CD4-positive, alpha-beta T cell treated with Interleukin-15 for 4 hours (primary cell): ENCODE measurements around the gene SERGEF.
"Not testable (repeated sequence)": the region's sequence is repeated elsewhere in the genome, so short reads cannot be mapped to it uniquely, and the experiment has no call there.

ENCODE experiments used
- DNase-seq: peaks from one replicate; pipeline ENCODE4 v3.0.0-alpha.2; 2020; ENCODE audit warnings: low spot score

SERGEF gene

DNA sequence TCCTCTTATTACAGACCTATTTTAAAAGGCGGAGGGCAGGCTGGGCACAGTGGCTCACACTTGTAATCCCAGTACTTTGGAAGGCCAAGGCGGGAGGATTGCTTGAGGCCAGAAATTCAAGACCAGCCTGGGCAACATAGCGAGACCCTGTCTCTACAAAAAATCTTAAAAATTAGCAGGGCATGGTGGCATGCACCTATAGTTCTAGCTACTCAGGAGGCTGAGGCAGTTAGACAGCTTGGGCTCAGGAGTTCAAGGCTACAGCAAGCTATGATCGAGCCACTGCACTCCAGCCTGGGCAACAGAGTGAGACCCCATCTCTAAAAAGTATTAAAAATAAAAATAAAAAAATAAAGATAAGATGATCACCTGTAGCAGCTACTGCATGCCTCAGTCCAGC lies 12.7 kb downstream of the SERGEF start:
- not testable (repeated sequence) for DNase-seq

DNA sequence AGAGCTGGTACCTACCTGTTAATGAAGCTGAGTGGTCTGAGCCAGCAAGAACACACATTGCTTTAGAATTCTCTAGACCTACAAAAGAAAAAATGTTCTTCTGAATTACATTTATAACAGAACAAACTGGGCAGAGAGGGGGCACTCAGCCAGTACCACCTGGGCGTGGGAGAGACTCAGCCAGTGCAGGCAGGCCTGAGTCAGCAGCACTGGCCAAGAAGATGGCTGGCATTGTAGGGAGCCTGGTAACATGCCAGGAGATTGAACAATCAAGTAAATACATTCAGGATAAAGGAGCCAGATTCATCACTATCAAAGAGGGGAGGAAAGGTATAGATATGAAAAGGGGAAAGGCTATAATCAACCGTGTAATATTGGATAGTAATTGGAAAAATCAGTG lies 19.9 kb downstream of the SERGEF start:
- DNase-seq = no peak

DNA sequence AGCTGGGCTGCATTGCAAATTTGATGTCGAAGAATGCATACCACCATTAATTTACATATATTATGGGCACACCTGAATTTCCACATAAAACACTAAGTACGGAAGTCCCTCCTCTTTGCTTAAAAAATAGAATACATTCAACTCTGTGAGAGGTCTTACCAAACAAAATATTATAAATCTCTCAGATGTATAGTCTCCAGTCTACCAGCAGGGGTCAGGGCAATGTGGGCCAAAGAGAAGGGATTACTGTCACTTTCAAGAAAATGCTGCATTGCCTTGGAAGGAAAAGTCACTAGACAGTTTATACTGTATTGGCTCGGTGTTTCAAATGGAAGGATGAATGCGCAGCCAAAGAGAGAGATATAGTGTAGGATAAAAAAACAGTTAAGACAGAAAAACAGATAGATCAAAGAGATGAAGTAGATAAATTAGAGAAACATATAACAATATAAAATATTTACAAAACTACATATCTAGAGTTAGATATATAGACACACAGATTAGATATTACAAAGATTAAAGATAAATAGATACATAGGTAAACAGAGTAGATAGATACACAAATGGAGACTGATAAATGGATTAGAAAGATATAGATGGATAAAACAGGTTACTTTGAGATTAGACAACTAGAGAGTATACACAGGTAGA lies 20.9 kb downstream of the SERGEF start:
- peak; percentile 62 for DNase-seq

DNA sequence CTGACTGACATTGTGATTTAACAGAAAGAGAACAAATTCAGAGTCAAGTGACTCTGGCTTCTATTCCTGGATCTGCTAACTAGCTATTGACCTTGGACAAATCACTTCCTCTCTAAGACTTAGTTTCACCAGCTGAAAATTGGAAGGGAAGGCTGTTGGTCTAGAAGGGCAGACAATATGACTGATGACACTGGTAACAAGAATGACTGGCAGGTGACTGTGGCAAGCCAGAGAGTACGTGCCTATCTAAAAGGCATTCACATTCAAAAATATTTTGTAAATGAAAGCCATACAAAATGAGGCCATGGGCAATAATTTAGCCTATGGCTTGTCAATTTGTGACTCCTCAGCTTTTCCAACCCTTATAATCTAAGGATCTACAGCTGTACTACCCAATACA lies 23.5 kb downstream of the SERGEF start:
- no peak for DNase-seq

DNA sequence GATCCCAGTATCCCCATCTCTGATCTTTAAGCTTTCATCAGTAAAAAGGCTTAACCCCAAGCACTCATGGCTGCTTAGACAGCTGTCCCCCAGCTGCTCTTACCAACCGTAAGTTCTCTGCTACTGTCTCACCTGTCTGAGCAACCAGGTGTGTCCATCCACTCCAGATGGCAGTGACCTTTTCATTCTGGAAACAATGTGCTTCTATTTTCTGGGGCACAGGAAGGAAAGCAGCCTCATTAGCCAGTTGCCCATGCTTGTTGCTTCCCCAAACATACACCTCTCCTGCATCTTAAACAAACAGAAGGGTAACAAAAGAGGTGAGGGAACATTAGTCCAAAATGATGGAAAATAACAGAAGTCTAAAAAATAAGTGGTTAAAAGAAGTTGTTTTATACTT lies 24.4 kb downstream of the SERGEF start:
- no peak for DNase-seq

DNA sequence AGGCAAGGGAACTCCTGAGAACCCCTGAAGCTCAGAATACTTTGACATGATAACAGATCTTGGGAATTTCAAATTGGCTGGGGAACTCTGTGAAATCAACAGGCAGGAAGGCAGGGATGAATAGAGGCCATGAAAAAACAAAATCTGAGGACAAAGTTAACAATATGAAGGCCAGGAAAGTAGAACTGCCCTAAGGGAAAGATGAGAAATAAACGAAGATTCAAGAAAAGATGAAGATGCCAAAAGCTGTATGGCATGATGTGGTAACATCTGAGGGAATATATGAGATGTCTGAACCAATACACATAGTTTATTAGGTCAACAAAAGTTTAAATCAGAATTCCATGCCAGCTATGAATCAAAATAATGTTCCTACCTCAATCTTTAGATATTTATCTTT lies 25.0 kb downstream of the SERGEF start:
- DNase-seq = no peak

DNA sequence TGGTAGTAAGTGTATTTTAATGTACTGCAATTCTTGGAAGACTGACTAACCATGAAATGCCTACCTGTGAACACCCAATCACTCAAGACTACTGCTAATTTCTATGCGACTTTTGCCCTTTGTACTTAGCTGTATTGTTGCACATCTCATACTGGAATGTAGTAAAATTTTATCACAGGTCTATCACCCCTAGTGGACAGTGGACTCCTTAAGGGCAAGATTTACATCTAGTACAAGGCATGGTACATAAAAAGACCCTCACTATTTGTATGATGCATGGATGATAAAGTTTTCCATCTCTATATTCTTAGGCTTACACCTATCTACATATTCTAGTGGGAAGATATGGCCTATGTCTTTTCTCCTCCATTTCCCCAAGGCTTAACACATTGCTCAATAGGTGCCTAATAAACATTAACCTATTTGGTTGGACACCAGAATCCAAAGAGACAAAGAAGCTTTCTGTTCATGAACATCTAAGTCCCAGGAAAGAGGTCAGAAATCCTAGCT lies 26.1 kb downstream of the SERGEF start:
- DNase-seq = no peak

DNA sequence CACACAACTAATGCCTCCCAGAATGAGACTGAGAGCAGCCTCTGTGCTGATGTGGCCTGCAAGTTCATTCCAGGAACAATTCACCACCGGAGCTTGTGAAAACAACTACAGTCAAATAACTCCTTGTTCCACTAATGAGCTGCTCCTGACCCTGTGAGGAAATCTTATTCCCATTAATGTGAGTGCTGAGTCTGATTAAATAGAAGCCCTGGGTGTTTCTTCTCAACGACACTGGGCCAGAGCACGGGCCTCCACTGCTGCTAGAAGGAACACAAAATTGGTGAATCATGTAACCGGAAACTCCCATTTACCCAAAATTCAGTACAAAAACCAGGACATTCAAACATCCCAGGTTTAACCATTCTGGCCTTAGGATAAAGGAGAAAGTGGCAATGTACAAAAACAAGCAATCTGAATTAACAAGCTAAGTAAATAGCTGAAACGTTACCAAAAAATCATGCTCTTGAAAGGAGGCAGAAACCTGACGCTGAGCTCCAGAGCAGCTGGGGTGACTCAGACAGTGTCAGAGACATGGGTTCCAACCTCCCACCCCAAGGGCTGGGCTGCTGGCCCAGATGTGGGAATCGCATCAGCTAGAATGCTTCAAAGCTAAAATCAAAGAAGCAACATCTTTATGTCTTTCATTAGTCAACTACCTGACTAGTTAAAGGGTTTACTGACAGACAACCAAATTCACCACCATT lies 26.7 kb downstream of the SERGEF start:
- DNase-seq = no peak

DNA sequence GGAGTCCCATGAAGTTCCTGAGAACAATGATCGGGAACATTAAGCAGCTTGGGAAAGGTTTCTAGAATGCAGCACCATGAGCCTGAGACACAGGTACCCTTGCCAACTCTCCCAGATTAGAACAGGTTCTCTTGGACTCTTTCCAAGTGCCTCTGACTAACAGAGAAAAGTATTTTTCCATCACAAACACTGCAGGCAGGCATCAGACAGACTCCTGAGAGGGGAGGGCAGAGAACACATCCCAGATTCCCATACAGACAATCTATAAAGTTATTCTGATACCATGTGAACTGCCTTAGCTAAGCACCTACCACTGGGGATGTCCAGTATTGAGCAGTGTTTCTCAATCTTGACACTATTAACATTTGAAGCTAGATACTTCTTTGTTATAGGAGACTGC lies 27.3 kb downstream of the SERGEF start:
- DNase-seq = no peak

DNA sequence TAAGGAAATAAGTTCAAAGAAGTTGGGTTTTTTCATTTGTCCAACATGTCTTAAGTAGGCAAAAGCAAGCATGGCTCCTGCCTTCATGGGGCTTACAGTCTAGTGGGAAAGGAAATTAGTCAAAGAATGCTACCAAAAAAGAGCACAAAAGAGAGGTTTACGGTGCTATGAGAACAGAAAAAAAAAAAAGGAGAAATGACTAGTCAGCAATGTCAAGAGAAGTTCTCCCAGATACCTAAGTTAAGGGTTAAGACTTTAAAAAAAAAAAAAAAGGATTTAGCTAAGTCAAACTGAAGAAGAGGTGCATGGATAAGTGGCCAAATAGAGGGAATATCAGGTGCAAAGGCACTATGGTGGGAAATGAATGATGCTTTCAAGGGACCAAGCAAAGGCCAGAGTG lies 29.3 kb downstream of the SERGEF start:
- DNase-seq = no peak

DNA sequence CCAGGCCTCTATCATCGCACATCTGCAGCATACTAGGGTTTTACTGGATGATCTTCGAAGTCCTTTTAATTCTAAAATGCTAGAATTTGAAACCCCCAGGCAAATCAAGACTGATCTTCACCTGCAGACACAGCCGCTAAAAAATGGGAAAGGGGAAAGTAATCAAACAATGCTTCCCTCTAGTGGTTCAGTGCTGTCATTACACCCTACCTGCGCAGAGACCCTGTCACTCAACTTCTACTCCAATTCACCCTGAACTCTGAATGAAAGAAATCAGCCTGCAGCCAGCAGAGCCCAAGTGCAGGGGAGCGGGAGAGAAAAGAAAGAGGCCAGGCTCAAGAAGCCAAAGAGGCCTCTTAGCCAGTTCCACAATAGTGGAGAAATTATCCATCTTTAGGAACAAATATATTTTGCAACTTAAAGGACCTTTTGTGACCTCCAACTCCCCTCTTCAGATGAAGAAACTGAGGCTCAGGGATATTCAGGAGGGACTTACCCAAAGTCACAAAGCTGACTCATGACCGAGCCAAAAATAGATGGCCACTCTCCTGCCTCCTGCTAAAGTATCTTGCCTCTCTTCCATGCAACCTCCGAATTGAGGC lies 33.0 kb downstream of the SERGEF start:
- DNase-seq = peak; percentile 47

DNA sequence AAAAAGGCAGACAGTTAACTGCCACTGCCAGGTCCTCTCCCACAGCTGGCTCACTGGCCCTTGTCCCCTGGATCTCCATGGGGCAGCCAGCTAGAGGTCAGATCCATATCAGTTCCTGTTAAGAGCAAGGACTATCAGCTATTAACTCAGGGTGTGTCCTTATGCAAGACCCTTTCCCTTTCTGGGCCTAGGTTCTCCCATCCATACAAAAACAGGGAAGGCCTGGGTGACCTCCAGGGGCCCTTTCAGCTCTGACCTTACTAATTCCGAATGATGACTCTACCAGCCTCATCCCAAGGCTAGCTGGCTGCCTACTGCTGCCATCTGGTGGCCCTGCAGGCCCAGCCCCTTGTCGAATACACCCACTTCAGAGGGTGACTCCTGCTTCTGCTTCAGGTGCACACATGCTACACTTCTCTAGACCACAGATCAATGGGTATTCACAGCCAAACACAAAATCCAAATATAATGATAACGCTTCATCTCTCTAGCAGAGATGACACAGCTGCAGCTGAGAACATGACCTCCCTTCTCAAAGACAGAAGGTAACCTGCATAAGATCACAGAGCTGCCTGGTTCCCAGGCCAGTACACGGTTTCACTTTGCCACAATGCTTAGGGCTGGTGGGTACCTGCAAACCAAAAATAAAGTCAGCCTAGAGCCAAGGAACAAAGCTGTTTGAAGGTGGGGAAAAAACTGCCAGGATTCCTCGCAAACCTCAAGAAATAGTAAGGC lies 34.1 kb downstream of the SERGEF start:
- DNase-seq = no peak

DNA sequence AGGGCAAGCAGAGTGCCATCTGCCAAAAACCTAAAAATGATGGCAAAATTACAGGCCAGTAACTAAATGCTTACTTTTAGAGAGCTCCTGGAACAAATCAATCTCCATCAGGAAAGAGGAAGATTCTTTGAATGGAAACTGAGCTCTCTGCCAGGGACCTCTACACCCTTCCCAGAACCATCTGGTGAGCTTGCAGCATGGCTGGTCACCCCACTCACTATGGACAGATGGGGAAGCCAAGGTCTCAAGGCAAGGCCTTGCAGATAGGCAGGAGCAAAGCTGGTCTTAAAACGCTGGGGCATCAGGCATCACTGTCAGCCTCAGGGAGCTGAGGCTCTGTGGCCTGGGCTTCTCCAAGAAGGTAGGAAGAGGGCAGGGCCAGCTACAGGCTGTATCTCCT lies 36.2 kb downstream of the SERGEF start:
- no peak for DNase-seq

DNA sequence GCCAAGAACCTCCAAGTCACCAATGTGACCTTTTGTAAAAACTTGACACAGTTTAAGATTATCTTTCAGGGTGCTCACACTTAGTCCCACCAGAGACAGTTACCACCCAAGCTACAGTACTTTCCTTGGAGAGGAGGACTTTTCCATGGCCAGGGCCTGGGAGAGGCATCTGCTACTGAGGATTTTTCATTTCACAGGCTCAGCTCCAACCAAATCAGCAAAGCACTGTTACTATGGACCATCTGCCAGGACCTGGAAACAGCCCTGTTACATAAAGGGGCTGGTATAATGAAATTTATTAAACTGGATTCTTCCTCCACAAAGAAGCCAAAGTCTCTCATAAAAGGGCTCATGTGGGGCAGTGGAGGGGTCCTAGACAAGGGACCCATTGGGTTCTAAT lies 38.6 kb downstream of the SERGEF start:
- DNase-seq = no peak

DNA sequence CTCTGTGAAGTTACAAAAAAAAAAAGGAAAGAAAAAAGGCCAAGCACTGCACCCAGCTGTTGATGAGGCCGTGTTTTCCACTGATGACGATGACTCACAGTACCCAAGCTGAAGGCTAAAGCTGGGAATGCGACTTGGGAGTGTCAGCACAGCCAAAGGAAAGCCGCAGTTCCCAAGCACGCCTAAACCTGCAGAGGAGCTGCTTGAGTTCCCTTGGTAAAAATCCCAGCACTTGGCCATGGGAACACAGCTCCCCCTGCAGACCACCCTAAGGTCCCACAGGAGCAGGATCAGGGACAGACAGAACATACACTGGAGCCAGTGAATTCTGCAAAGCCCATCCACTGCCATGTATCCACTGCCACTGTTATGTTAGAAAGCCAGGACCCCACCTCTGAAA lies 39.9 kb downstream of the SERGEF start:
- no peak for DNase-seq

DNA sequence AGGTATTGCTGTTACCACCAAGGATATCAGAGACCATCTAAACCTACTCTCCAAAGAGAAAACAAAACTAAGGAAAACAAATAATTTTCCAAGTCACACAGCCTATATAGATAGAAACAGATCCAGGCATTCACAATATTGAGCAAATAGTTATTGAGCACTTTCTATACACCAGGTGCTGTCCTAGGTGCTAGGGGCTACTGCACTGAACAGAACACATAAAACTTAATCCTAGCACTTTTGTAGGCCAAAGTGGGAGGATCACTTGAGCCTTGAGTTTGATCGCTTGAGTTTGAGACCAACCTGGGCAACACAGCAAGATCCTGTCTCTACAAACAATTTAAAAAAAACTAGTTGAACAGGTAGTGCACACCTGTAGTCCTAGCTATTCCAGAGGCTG lies 44.6 kb downstream of the SERGEF start:
- no peak for DNase-seq

DNA sequence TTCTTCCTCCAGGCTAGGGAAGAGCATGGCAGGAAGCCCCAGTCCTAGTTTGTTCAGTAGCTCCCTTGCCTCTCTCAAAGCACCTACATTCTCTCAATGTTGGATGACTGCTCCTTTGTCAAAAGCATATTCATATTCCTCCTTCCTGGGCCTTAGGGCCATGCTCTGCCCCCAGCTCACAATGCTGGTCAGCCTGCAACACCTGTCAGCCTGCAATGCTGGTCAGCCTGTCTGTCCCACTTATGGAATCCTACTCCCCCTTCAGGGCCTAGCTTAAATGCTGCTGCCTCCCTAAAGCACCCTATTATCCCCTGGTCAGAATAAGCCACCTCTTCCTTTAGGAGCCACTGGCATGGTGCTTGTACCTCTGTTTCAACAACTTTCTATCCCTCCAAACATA lies 45.2 kb downstream of the SERGEF start:
- DNase-seq = no peak

DNA sequence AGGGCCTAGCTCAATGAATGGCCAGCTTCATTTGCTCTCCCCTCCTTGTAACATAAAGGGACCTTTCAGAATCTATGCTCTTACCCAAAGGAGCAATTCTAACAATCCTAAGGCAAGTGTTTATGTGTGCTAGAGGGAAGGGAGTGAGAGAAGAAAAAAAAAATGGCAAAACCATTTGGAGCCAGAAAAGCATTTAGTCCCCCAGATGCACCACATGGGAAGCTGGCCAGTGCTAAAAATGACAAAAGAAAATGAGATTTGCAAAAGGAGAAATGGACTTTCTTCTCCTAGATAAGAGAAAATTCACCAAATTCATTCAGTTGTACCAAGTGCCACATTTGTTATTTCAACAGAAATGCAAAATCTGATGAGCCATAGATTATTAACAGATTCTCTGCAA lies 52.8 kb downstream of the SERGEF start:
- DNase-seq = no peak

DNA sequence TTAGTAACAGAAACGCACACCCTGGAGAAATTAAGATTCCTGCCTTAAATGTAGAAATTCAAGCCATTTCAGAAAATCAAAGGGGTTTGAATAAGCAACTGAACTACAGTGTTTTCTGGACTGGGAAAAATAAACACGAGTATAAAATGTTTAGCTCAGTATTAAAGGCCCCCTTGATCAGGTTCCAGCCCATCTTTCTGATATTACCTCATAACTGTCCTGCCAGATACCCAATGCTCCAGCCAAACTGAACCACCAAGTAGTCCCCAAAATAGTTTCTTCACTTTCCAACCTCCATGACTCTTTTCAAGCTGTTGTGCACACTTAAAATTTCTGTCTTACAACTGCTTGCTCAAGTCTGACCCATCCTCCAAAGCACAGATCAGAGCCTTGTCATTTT lies 54.4 kb downstream of the SERGEF start:
- DNase-seq = no peak

DNA sequence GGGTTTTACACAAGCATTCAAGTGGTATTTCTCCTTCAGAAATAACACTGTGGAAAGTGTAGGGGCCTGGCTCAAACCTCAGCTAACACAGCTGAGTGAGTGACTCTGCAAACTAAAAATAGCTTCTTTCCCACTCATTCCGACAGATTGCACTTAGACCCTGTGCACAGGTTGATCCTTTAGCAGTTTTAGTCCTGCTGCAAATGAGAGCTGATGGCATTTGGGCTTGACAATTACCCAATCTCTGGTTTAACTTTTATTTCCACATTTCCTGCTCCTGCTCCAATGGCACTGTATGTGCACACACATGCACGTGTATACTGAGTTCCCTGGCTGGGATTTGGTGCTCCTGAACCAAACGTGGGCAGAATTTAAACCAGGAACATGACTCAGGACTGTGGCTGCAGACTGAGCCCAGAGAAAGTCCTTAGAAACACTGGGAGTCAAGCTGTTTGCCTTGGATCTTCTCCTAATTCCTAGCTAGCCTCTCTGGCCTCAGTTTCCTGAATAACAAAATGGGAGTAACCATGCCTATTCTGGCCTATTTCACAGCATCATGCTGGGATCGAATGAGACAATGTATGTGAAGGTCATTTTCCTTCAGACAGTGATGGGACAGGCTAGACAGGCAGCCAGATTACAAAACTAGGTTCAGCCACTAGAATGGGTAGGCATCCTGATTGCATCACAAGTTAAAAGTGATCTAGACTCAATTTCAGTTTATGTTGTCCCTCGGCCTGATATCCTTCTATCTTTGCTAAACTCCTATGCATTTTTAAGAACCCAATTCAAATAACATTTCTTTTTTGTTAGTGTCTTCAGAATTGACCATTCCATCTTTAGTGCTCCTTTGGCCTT lies 58.2 kb downstream of the SERGEF start:
- DNase-seq = no peak

DNA sequence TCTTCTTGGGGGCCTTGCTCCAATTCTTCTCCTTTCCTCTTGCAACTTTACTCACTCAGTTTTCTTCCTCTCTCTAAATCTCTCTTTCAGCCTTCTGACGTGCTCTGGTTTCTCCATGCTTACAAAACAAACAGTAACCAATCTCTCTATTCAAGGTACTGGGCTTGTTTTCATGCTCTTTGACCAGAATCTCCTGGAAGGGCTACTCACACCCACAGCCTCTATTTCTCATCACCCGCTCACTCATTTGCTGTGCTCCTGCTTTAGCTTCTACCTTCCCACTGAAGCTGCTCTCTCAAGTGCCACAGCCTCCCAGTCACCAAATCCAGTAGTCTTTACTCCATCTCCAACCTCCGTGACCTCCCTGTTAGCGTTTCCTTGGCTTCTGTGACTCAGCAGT lies 60.4 kb downstream of the SERGEF start:
- no peak for DNase-seq
